KMS-11 (cell line): Measurements from ENCODE around the gene RNF166.

Experiments used
- H2AFZ ChIP-seq: fragments of 200-600 bp; sonication (generic); 2 replicates; pipeline ENCODE4 v1.6.1; 2016; ENCODE audit warnings: antibody characterized with exemption, mixed run types, low read depth
- H3K27ac ChIP-seq: fragments of 200-600 bp; sonication (generic); 2 replicates; pipeline ENCODE4 v1.6.1; 2016; ENCODE audit warnings: mild to moderate bottlenecking, mixed run types
- H3K27me3 ChIP-seq: fragments of 200-600 bp; sonication (generic); 2 replicates; pipeline ENCODE4 v1.6.1; 2017; ENCODE audit warnings: mild to moderate bottlenecking, low read depth, mixed run types, moderate library complexity; ENCODE audit not compliant: insufficient read depth
- H3K36me3 ChIP-seq: fragments of 200-600 bp; sonication (generic); 2 replicates; pipeline ENCODE4 v1.6.1; 2017; ENCODE audit warnings: mild to moderate bottlenecking, mixed run types; ENCODE audit not compliant: insufficient read depth
- H3K4me1 ChIP-seq: fragments of 200-600 bp; sonication (generic); 2 replicates; pipeline ENCODE4 v1.6.1; 2016; ENCODE audit warnings: mild to moderate bottlenecking, low read depth, mixed run types; ENCODE audit not compliant: poor library complexity, severe bottlenecking
- H3K4me2 ChIP-seq: fragments of 200-600 bp; sonication (generic); 2 replicates; pipeline ENCODE4 v1.7.0; 2016; ENCODE audit warnings: mild to moderate bottlenecking, mixed run types
- H3K4me3 ChIP-seq: fragments of 200-600 bp; sonication (generic); IDR thresholded peaks from 2 replicates; pipeline ENCODE4 v1.6.1; 2017; ENCODE audit warnings: low read depth, low read length, mixed read lengths; ENCODE audit not compliant: insufficient read depth
- H3K79me2 ChIP-seq: fragments of 200-600 bp; sonication (generic); 2 replicates; pipeline ENCODE4 v1.6.1; 2016; ENCODE audit warnings: low read depth, mixed run types; ENCODE audit not compliant: insufficient read depth
- H3K9ac ChIP-seq: fragments of 200-600 bp; sonication (generic); 2 replicates; pipeline ENCODE4 v1.6.1; 2016; ENCODE audit warnings: mild to moderate bottlenecking, mixed run types
- H4K20me1 ChIP-seq: fragments of 200-600 bp; sonication (generic); 2 replicates; pipeline ENCODE4 v1.6.1; 2016; ENCODE audit warnings: mild to moderate bottlenecking, mixed run types; ENCODE audit not compliant: insufficient read depth
- CTCF ChIP-seq: fragments of 200-600 bp; sonication (generic); conservative IDR thresholded peaks from 2 replicates; pipeline ENCODE4 v1.6.1; 2017; ENCODE audit warnings: low read depth, mild to moderate bottlenecking, antibody characterized with exemption, low read length, moderate library complexity, mixed read lengths

RNF166 gene

GRCh38 chr16:88726981-88727380 lies 20.8 kb upstream of the RNF166 start:
- TF ChIP-seq CTCF: no peak
- Histone ChIP-seq H3K4me3 (no peak overlapping the region), H3K4me2 (no peak overlapping the region), H2AFZ (no peak overlapping the region), H3K36me3 (no peaks in the 10 kb centered on the region; the same call in 1 of the 2 replicates), H4K20me1 (no peaks in the 10 kb centered on the region), H3K9ac (no peak overlapping the region), H3K79me2 (0 out of 2 replicates have a peak, but pooled peaks cover 4% of the 10 kb centered on the region), H3K27ac (no peak overlapping the region), H3K27me3 (no peaks in the 10 kb centered on the region), H3K4me1 (no peaks in the 10 kb centered on the region)

GRCh38 chr16:88726408-88726749 lies 20.2 kb upstream of the RNF166 start:
- H3K4me2 ChIP-seq: no peak overlapping the region
- no peaks in the 10 kb centered on the region for H3K27me3 ChIP-seq
- H3K4me3 ChIP-seq: no peak overlapping the region
- 0 out of 2 replicates have a peak, but pooled peaks cover 4% of the 10 kb centered on the region for H3K79me2 ChIP-seq
- H3K27ac ChIP-seq: no peak overlapping the region
- H4K20me1 ChIP-seq: no peaks in the 10 kb centered on the region
- no peak overlapping the region for H3K9ac ChIP-seq
- no peaks in the 10 kb centered on the region for H3K4me1 ChIP-seq
- H3K36me3 ChIP-seq: no peaks in the 10 kb centered on the region; the same call in 1 of the 2 replicates
- no peak overlapping the region for H2AFZ ChIP-seq
- TF ChIP-seq CTCF: no peak

- no peak for TF ChIP-seq CTCF
- no peaks in the 10 kb centered on the region for H3K4me1 ChIP-seq
- no peak overlapping the region for H3K4me2 ChIP-seq
- H3K27ac ChIP-seq: no peak overlapping the region
- H3K36me3 ChIP-seq: no peaks in the 10 kb centered on the region; the same call in 1 of the 2 replicates
- no peak overlapping the region for H3K4me3 ChIP-seq
- H3K27me3 ChIP-seq: no peaks in the 10 kb centered on the region
- no peak overlapping the region for H2AFZ ChIP-seq
- H3K79me2 ChIP-seq: 0 out of 2 replicates have a peak, but pooled peaks cover 3% of the 10 kb centered on the region
- no peak overlapping the region for H3K9ac ChIP-seq
- H4K20me1 ChIP-seq: no peaks in the 10 kb centered on the region
These were observed 19.6 kb upstream of the RNF166 start for GRCh38 chr16:88725609-88726407.

GRCh38 chr16:88724855-88725555 lies 18.8 kb upstream of the RNF166 start:
- H3K4me1 ChIP-seq: no peaks in the 10 kb centered on the region
- TF ChIP-seq CTCF: no peak
- no peak overlapping the region for H3K27ac ChIP-seq
- no peak overlapping the region for H2AFZ ChIP-seq
- H3K36me3 ChIP-seq: no peaks in the 10 kb centered on the region; the same call in 1 of the 2 replicates
- H3K4me3 ChIP-seq: no peak overlapping the region
- H4K20me1 ChIP-seq: no peaks in the 10 kb centered on the region
- no peak overlapping the region for H3K4me2 ChIP-seq
- H3K79me2 ChIP-seq: no peaks in the 10 kb centered on the region
- no peak overlapping the region for H3K9ac ChIP-seq
- H3K27me3 ChIP-seq: no peaks in the 10 kb centered on the region
